H1 (cell line): Measurements from ENCODE around the gene TTLL5. TPM values are rescaled to one million over a fixed set of nuclear protein-coding genes. Genes with fewer than 3 reads are reported as not detected.

Source experiments
- CTCF ChIA-PET: fragments of 300-600 bp; sonication (Branson Sonifier 250); formaldehyde crosslinking; loops from one replicate; lab custom pipeline; 2021; ENCODE audit not compliant: partially characterized antibody; lab: Charles Lee
- POLR2A ChIA-PET: fragments of 300-600 bp; sonication (Branson Sonifier 250); formaldehyde crosslinking; loops from one replicate; lab custom pipeline; 2021; ENCODE audit warnings: inconsistent platforms; ENCODE audit not compliant: partially characterized antibody; lab: Charles Lee
- DNase-seq, 2 experiments: peaks; one replicate each; pipeline versions ENCODE4 v3.0.0 to v3.0.0-alpha.2; 2010 to 2022; ENCODE audit warnings: low spot score in 2 of 2, low read depth in 1 of 2, mixed read lengths in 1 of 2
- FAIRE-seq: peaks from 2 replicates; lab custom pipeline; 2011; peaks lifted over from hg19 to GRCh38; lab: Jason Lieb, UNC
- H2AFZ ChIP-seq: 2 replicates; pipeline ENCODE4 v1.8.1; 2012; ENCODE audit warnings: low read length, inconsistent platforms
- H2AK5ac ChIP-seq: 2 replicates; pipeline ENCODE4 v1.6.1; 2013; ENCODE audit warnings: low read depth, low read length
- H2BK120ac ChIP-seq: replicated peaks from 2 replicates; pipeline ENCODE3; 2013; ENCODE audit warnings: low read depth, low read length, inconsistent platforms
- H2BK12ac ChIP-seq: 2 replicates; pipeline ENCODE4 v1.6.1; 2013; ENCODE audit warnings: low read depth, low read length
- H2BK15ac ChIP-seq: 2 replicates; pipeline ENCODE4 v1.6.1; 2013; ENCODE audit warnings: low read length
- H2BK20ac ChIP-seq: 2 replicates; pipeline ENCODE4 v1.6.1; 2013; ENCODE audit warnings: low read length
- H2BK5ac ChIP-seq: 2 replicates; pipeline ENCODE4 v1.6.1; 2013; ENCODE audit warnings: low read depth, low read length
- H3K14ac ChIP-seq: 2 replicates; pipeline ENCODE4 v1.6.1; 2013; ENCODE audit warnings: inconsistent platforms; ENCODE audit not compliant: insufficient read length
- H3K18ac ChIP-seq: 2 replicates; pipeline ENCODE4 v1.6.1; 2013; ENCODE audit warnings: low read length; ENCODE audit errors: extremely low read depth
- H3K23ac ChIP-seq: 2 replicates; pipeline ENCODE4 v1.6.1; 2013; ENCODE audit warnings: inconsistent platforms; ENCODE audit not compliant: insufficient read length
- H3K23me2 ChIP-seq: 2 replicates; pipeline ENCODE4 v1.6.1; 2013; ENCODE audit warnings: low read depth, low read length
- H3K27ac ChIP-seq: 2 replicates; pipeline ENCODE4 v1.6.1; 2011; ENCODE audit warnings: low read depth, low read length, inconsistent platforms
- H3K27me3 ChIP-seq, 4 experiments: replicated peaks in 1 of 4; 1 replicate in 1 of 4; 2 replicates in 3 of 4; pipeline versions ENCODE4 v1.6.1 to v1.8.1; 2011 to 2013; ENCODE audit warnings: low read length in 3 of 4, mild to moderate bottlenecking in 3 of 4, inconsistent platforms in 2 of 4, mixed read lengths in 2 of 4, moderate library complexity in 1 of 4; ENCODE audit not compliant: control insufficient read depth in 3 of 4, insufficient read depth in 3 of 4; ENCODE audit errors: extremely low read depth in 1 of 4
- H3K36me3 ChIP-seq, 4 experiments: 2 replicates each; pipeline versions ENCODE4 v1.6.1 to v1.8.1; 2011 to 2013; ENCODE audit warnings: mild to moderate bottlenecking in 4 of 4, low read length in 3 of 4, moderate library complexity in 2 of 4, control low read depth in 1 of 4, inconsistent platforms in 1 of 4; ENCODE audit not compliant: insufficient read depth in 4 of 4, control insufficient read depth in 2 of 4
- H3K4ac ChIP-seq: replicated peaks from 2 replicates; pipeline ENCODE3; 2013; ENCODE audit warnings: low read length, low read depth, mixed read lengths, inconsistent platforms; ENCODE audit not compliant: insufficient read length
- H3K4me1 ChIP-seq, 4 experiments: replicated peaks in 1 of 4; 1 replicate in 1 of 4; 2 replicates in 3 of 4; pipeline versions ENCODE4 v1.6.1 to v1.8.1; 2011 to 2013; ENCODE audit warnings: low read length in 3 of 4, inconsistent platforms in 2 of 4, mixed read lengths in 1 of 4; ENCODE audit not compliant: insufficient read depth in 4 of 4, control insufficient read depth in 3 of 4
- H3K4me2 ChIP-seq, 2 experiments: 2 replicates each; pipeline versions ENCODE4 v1.6.1 to v1.8.1; 2011 to 2013; ENCODE audit warnings: low read depth in 2 of 2, low read length in 2 of 2, control low read depth in 1 of 2, inconsistent platforms in 1 of 2, mild to moderate bottlenecking in 1 of 2; ENCODE audit not compliant: insufficient read depth in 1 of 2
- H3K4me3 ChIP-seq, 4 experiments: fragments of 200-600, 300-600 bp in 1 of 4; sonication (generic), shearing (Covaris generic), sonication (Bioruptor Twin) in 1 of 4; 2 replicates each; pipeline versions ENCODE4 v1.5.1 to v1.8.1; 2011 to 2016; ENCODE audit warnings: low read length in 4 of 4, low read depth in 3 of 4, control low read depth in 2 of 4, inconsistent platforms in 2 of 4, mild to moderate bottlenecking in 2 of 4, mixed read lengths in 1 of 4, moderate library complexity in 1 of 4; ENCODE audit not compliant: insufficient read depth in 2 of 4; ENCODE audit errors: extremely low read depth in 1 of 4
- H3K56ac ChIP-seq: replicated peaks from 2 replicates; pipeline ENCODE3; 2013; ENCODE audit warnings: low read depth, mild to moderate bottlenecking, mixed read lengths, low read length, inconsistent platforms; ENCODE audit not compliant: insufficient read length
- H3K79me1 ChIP-seq: 2 replicates; pipeline ENCODE4 v1.6.1; 2013; ENCODE audit warnings: low read depth, low read length, control low read depth
- H3K79me2 ChIP-seq, 2 experiments: 2 replicates each; pipeline versions ENCODE4 v1.6.1 to v1.8.1; 2012 to 2013; ENCODE audit warnings: low read length in 2 of 2, mild to moderate bottlenecking in 2 of 2, inconsistent platforms in 1 of 2; ENCODE audit not compliant: insufficient read depth in 2 of 2, control insufficient read depth in 1 of 2
- H3K9ac ChIP-seq, 4 experiments: replicated peaks in 1 of 4; 1 replicate in 1 of 4; 2 replicates in 3 of 4; pipeline versions ENCODE4 v1.6.1 to v1.8.1; 2011 to 2013; ENCODE audit warnings: low read depth in 3 of 4, low read length in 3 of 4, control low read depth in 2 of 4, mild to moderate bottlenecking in 2 of 4, moderate library complexity in 2 of 4, inconsistent platforms in 1 of 4; ENCODE audit errors: extremely low read depth in 1 of 4
- H3K9me3 ChIP-seq, 2 experiments: 2 replicates each; pipeline versions ENCODE4 v1.6.1 to v1.8.1; 2012 to 2013; ENCODE audit warnings: mild to moderate bottlenecking in 2 of 2, moderate library complexity in 2 of 2, control low read depth in 1 of 2, inconsistent platforms in 1 of 2, low read depth in 1 of 2, low read length in 1 of 2, mixed read lengths in 1 of 2; ENCODE audit not compliant: insufficient read depth in 2 of 2
- H4K20me1 ChIP-seq, 2 experiments: replicated peaks in 1 of 2; 2 replicates each; pipeline versions ENCODE3 to v1.8.1; 2011 to 2013; ENCODE audit warnings: inconsistent platforms in 2 of 2, low read length in 2 of 2, mild to moderate bottlenecking in 1 of 2; ENCODE audit not compliant: insufficient read depth in 2 of 2, control insufficient read depth in 1 of 2
- H4K5ac ChIP-seq: 2 replicates; pipeline ENCODE4 v1.6.1; 2013; ENCODE audit warnings: low read length, low read depth, mixed read lengths, inconsistent platforms; ENCODE audit not compliant: insufficient read length
- H4K8ac ChIP-seq: 2 replicates; pipeline ENCODE4 v1.8.0; 2013; ENCODE audit warnings: mild to moderate bottlenecking, moderate library complexity, low read length, inconsistent platforms; ENCODE audit not compliant: insufficient read depth; ENCODE audit errors: extremely low read depth
- H4K91ac ChIP-seq: replicated peaks from 2 replicates; pipeline ENCODE3; 2013; ENCODE audit warnings: low read length, mixed read lengths, inconsistent platforms; ENCODE audit not compliant: insufficient read length
- CHD2 ChIP-seq: IDR thresholded peaks from 2 replicates; pipeline ENCODE4 v1.6.1; 2012; ENCODE audit warnings: low read length, improper control_type of control experiment
- HDAC2 ChIP-seq, 2 experiments: fragments of 300-600 bp in 1 of 2; sonication (generic) in 1 of 2; IDR thresholded peaks; 2 replicates each; pipeline ENCODE4 v1.6.1; 2011 to 2012; ENCODE audit warnings: low read depth in 2 of 2, low read length in 2 of 2, mild to moderate bottlenecking in 2 of 2, moderate library complexity in 2 of 2, borderline replicate concordance in 1 of 2, inconsistent platforms in 1 of 2
- NANOG ChIP-seq: IDR thresholded peaks from 2 replicates; pipeline ENCODE4 v1.6.1; 2011; ENCODE audit warnings: low read length, low read depth, mild to moderate bottlenecking, inconsistent platforms; ENCODE audit not compliant: insufficient read depth, poor library complexity, severe bottlenecking
- PHF8 ChIP-seq: fragments of 200-600 bp; sonication (generic); conservative IDR thresholded peaks from 2 replicates; pipeline ENCODE4 v1.7.1; 2012; ENCODE audit warnings: low read depth, mild to moderate bottlenecking, inconsistent platforms, low read length, moderate library complexity
- POLR2A ChIP-seq, 2 experiments: IDR thresholded peaks; 1 replicate in 1 of 2; 2 replicates in 1 of 2; pipeline ENCODE4 v1.6.1; 2011; ENCODE audit warnings: low read depth in 2 of 2, low read length in 2 of 2, mild to moderate bottlenecking in 2 of 2; ENCODE audit errors: control extremely low read depth in 1 of 2
- SP4 ChIP-seq: IDR thresholded peaks from 2 replicates; pipeline ENCODE4 v1.6.1; 2012; ENCODE audit warnings: low read length, inconsistent platforms
- TEAD4 ChIP-seq: IDR thresholded peaks from 2 replicates; pipeline ENCODE4 v1.6.1; 2012; ENCODE audit warnings: low read depth, low read length, inconsistent platforms, mixed read lengths
- WGBS, 2 experiments: shearing (Covaris generic) in 1 of 2; methylation state at CpG; one replicate each; pipeline versions ENCODE4 v1.1.6 to v1.1.7; 2013 to 2015; ENCODE audit warnings: low lambda C conversion rate in 2 of 2, mixed read lengths in 2 of 2, inconsistent platforms in 1 of 2, low coverage in 1 of 2, missing lambda C conversion rate in 1 of 2; ENCODE audit not compliant: insufficient replicate concordance in 2 of 2, insufficient coverage in 1 of 2, insufficient read length in 1 of 2; ENCODE audit errors: extremely low coverage in 1 of 2, missing lambda C conversion rate in 1 of 2; 5-methylcytosine and 5-hydroxymethylcytosine counted together
- polyA plus RNA-seq, 7 experiments: library from polyadenylated mRNA; depleted of rRNA in 3 of 7; stranded (reverse) in 5 of 7; unstranded in 2 of 7; fragments of >200 nt in 5 of 7; fragments of 200-250 nt in 2 of 7; gene quantifications; 1 replicate in 5 of 7; 2 replicates in 1 of 7; 4 replicates in 1 of 7; pipeline versions ENCODE4 v1.2.1 to v1.2.3, GENCODE V29; 2011 to 2013; ENCODE audit warnings: missing spikeins in 2 of 7, mixed read lengths in 2 of 7
- total RNA-seq: library from RNA; stranded (reverse); fragmentation: NEBNext Ultra II Directional; extraction: Animal tissue kit (Norgen Biotek cat#: 25700); gene quantifications from 2 replicates; pipeline ENCODE4 v1.2.1, GENCODE V29; 2021

The TTLL5 gene
- total and polyA plus RNA-seq, 2 of the 8 experiments (the other 6 are each of a cell fraction or from before 2014, with no cell fraction given): 16.1 to 45.9 TPM

- no peak for FAIRE-seq
- no peaks in the 10 kb centered on the region for H3K79me2 ChIP-seq
- WGBS, 2 experiments: 87% methylated on average over 7 of the region's 7 CpGs; no CpG with 5 or more reads in 1 of the 2 experiments
- no peak overlapping the region for H2AK5ac ChIP-seq
- no peak for DNase-seq
- no peak for TF ChIP-seq NANOG
- TF ChIP-seq HDAC2 (IDR thresholded peaks at IDR 0.05; ENCODE audit: borderline replicate concordance in 1 of 2, low read depth in 2 of 2, low read length in 2 of 2): no peak
- TF ChIP-seq TEAD4: no peak
- TF ChIP-seq POLR2A (IDR thresholded peaks at IDR 0.05; ENCODE audit: control extremely low read depth in 1 of 2, low read depth in 2 of 2, low read length in 2 of 2): no peak
- TF ChIP-seq PHF8: no peak
- TF ChIP-seq SP4: no peak
- no peak for TF ChIP-seq CHD2
- H3K27me3 ChIP-seq: no peaks in the 10 kb centered on the region
- H3K23ac ChIP-seq: no peak overlapping the region
- no peak overlapping the region for H4K8ac ChIP-seq
- ChIA-PET POLR2A (interaction anchor here (0.8 to 0.9 kb wide), 2 partner anchors 22 to 72 kb away, joined by 3 to 4 read pairs; no protein-coding TSS in a partner anchor), CTCF (interaction anchor here (0.9 to 10.5 kb wide), 24 partner anchors 8 to 384 kb away, joined by 3 to 261 read pairs (median 6); partner anchors contain the start of genes IFT43 and TGFB3)
- no peak overlapping the region for H3K9ac ChIP-seq
- H3K79me1 ChIP-seq: no peaks in the 10 kb centered on the region
- no peak overlapping the region for H3K27ac ChIP-seq
- H3K23me2 ChIP-seq: no peaks in the 10 kb centered on the region; the same call in 1 of the 2 replicates
- no peak overlapping the region for H4K91ac ChIP-seq
- no peaks in the 10 kb centered on the region for H3K9me3 ChIP-seq
- no peak overlapping the region for H3K18ac ChIP-seq
- no peak overlapping the region for H3K14ac ChIP-seq
- no peak overlapping the region for H2BK12ac ChIP-seq
- no peak overlapping the region for H2BK15ac ChIP-seq
- no peak overlapping the region for H4K5ac ChIP-seq
- H3K36me3 ChIP-seq: no peaks in the 10 kb centered on the region; a peak in 1 of 8 replicates
- H3K4me1 ChIP-seq: 0 out of 7 replicates have a peak, but pooled peaks cover 0 to 3% (median 0%) of the 10 kb centered on the region in 4 experiments
- H2BK5ac ChIP-seq: no peak overlapping the region
- no peak overlapping the region for H3K4ac ChIP-seq
- H2BK120ac ChIP-seq: no peak overlapping the region
- H2AFZ ChIP-seq: no peak overlapping the region
- H3K56ac ChIP-seq: no peak overlapping the region
- no peak overlapping the region for H3K4me3 ChIP-seq
- no peaks in the 10 kb centered on the region for H4K20me1 ChIP-seq
- H3K4me2 ChIP-seq: no peak overlapping the region
- no peak overlapping the region for H2BK20ac ChIP-seq
Observed at GRCh38 chr14:75905147-75905904, 244.3 kb downstream of the TTLL5 start.
